Neuronal stem cell (in vitro differentiated cells): ENCODE results near the gene RIT2.

ENCODE experiments used
- DNase-seq: peaks from one replicate; pipeline ENCODE4 v3.0.0-alpha.2; 2013; ENCODE audit warnings: low spot score
- H2AFZ ChIP-seq: one replicate; pipeline ENCODE4 v1.6.1; 2013; ENCODE audit warnings: mild to moderate bottlenecking, low read length, inconsistent platforms
- H2AK5ac ChIP-seq: 2 replicates; pipeline ENCODE4 v1.6.1; 2013; ENCODE audit warnings: low read depth, mild to moderate bottlenecking, inconsistent platforms, low read length, moderate library complexity, mixed read lengths
- H2BK120ac ChIP-seq: 2 replicates; pipeline ENCODE4 v1.6.1; 2013; ENCODE audit warnings: low read depth, mild to moderate bottlenecking, inconsistent platforms, low read length, moderate library complexity, mixed read lengths
- H2BK12ac ChIP-seq: one replicate; pipeline ENCODE4 v1.6.1; 2013; ENCODE audit warnings: low read length, inconsistent platforms
- H2BK15ac ChIP-seq: 2 replicates; pipeline ENCODE4 v1.6.1; 2013; ENCODE audit warnings: mild to moderate bottlenecking, low read length, inconsistent platforms, mixed read lengths
- H2BK5ac ChIP-seq: one replicate; pipeline ENCODE4 v1.6.1; 2013; ENCODE audit warnings: inconsistent platforms, mild to moderate bottlenecking, low read length, moderate library complexity
- H3K14ac ChIP-seq: one replicate; pipeline ENCODE4 v1.6.1; 2013; ENCODE audit warnings: low read length, inconsistent platforms
- H3K18ac ChIP-seq: 2 replicates; pipeline ENCODE4 v1.6.1; 2013; ENCODE audit warnings: low read length, inconsistent platforms
- H3K23ac ChIP-seq: 2 replicates; pipeline ENCODE4 v1.6.1; 2013; ENCODE audit warnings: low read depth, mild to moderate bottlenecking, mixed read lengths, low read length, inconsistent platforms; ENCODE audit not compliant: poor library complexity
- H3K27ac ChIP-seq: replicated peaks from 3 replicates; pipeline ENCODE4 v1.5.1; 2013; ENCODE audit warnings: low read length, inconsistent platforms
- H3K27me3 ChIP-seq, 3 experiments: 2 replicates each; pipeline ENCODE4 v1.6.1; 2013; ENCODE audit warnings: low read length in 3 of 3, mild to moderate bottlenecking in 2 of 3, inconsistent platforms in 1 of 3, low read depth in 1 of 3, mixed read lengths in 1 of 3, moderate library complexity in 1 of 3; ENCODE audit not compliant: control insufficient read depth in 3 of 3, insufficient read depth in 3 of 3
- H3K36me3 ChIP-seq, 2 donors: replicated peaks in 1 of 2; 2 replicates each; pipeline ENCODE4 v1.6.1; 2013; ENCODE audit warnings: low read length in 2 of 2; ENCODE audit not compliant: control insufficient read depth in 2 of 2, insufficient read depth in 2 of 2
- H3K4ac ChIP-seq: 2 replicates; pipeline ENCODE4 v1.6.1; 2013; ENCODE audit warnings: inconsistent platforms, mild to moderate bottlenecking, low read length, moderate library complexity
- H3K4me1 ChIP-seq, 2 donors: 1 replicate in 1 of 2; 2 replicates in 1 of 2; pipeline ENCODE4 v1.6.1; 2013; ENCODE audit warnings: low read length in 2 of 2, low read depth in 1 of 2; ENCODE audit not compliant: control insufficient read depth in 2 of 2, insufficient read depth in 1 of 2
- H3K4me2 ChIP-seq: one replicate; pipeline ENCODE4 v1.6.1; 2013; ENCODE audit warnings: mild to moderate bottlenecking, low read length, inconsistent platforms; ENCODE audit not compliant: insufficient read depth, poor library complexity, severe bottlenecking
- H3K4me3 ChIP-seq, 2 donors: 2 replicates each; pipeline ENCODE4 v1.5.1; 2013; ENCODE audit warnings: low read length in 2 of 2, mild to moderate bottlenecking in 2 of 2, inconsistent platforms in 1 of 2, moderate library complexity in 1 of 2
- H3K79me1 ChIP-seq: one replicate; pipeline ENCODE4 v1.6.1; 2013; ENCODE audit warnings: low read depth, mild to moderate bottlenecking, inconsistent platforms, low read length, moderate library complexity
- H3K9ac ChIP-seq: one replicate; pipeline ENCODE4 v1.6.1; 2013; ENCODE audit warnings: mild to moderate bottlenecking, low read depth, low read length, inconsistent platforms; ENCODE audit not compliant: poor library complexity
- H3K9me3 ChIP-seq, 2 donors: replicated peaks in 1 of 2; 2 replicates each; pipeline versions ENCODE3 to v1.6.1; 2013; ENCODE audit warnings: low read length in 2 of 2, mild to moderate bottlenecking in 2 of 2, inconsistent platforms in 1 of 2, low read depth in 1 of 2, mixed read lengths in 1 of 2, moderate library complexity in 1 of 2; ENCODE audit not compliant: control insufficient read depth in 2 of 2, insufficient read depth in 1 of 2
- H4K8ac ChIP-seq: one replicate; pipeline ENCODE4 v1.6.1; 2013; ENCODE audit warnings: low read depth, mild to moderate bottlenecking, inconsistent platforms, low read length, moderate library complexity
- H4K91ac ChIP-seq: one replicate; pipeline ENCODE4 v1.6.1; 2013; ENCODE audit warnings: low read length, low read depth, mild to moderate bottlenecking, inconsistent platforms; ENCODE audit not compliant: poor library complexity
- WGBS, 2 donors: extraction: QIAGEN DNeasy Blood & Tissue Kit; methylation state at CpG; one replicate each; pipeline ENCODE4 v1.1.7; 2013; ENCODE audit warnings: missing lambda C conversion rate in 2 of 2, mixed read lengths in 1 of 2; ENCODE audit not compliant: insufficient read length in 2 of 2, insufficient replicate concordance in 1 of 2; ENCODE audit errors: extremely low coverage in 2 of 2; 5-methylcytosine and 5-hydroxymethylcytosine counted together

Gene RIT2

GRCh38 chr18:43040281-43040680 is 75.2 kb downstream of the RIT2 start:
- WGBS, 2 donors, result no CpG with 5 or more reads among the region's 2 CpGs
- no peak for DNase-seq
- no peaks in the 10 kb centered on the region for H3K4me1 ChIP-seq

GRCh38 chr18:43034683-43035500 is 80.6 kb downstream of the RIT2 start:
- H2BK15ac ChIP-seq, result no peak overlapping the region
- H3K23ac ChIP-seq, result no peak overlapping the region
- H4K91ac ChIP-seq, result no peak overlapping the region
- no peak overlapping the region for H4K8ac ChIP-seq
- no peak for DNase-seq
- no peak overlapping the region for H2AFZ ChIP-seq
- no peak overlapping the region for H3K27ac ChIP-seq
- no peak overlapping the region for H3K9ac ChIP-seq
- no peak overlapping the region for H3K4me2 ChIP-seq
- no peak overlapping the region for H2AK5ac ChIP-seq
- no CpG with 5 or more reads among the region's 2 CpGs for WGBS, 2 donors
- no peak overlapping the region for H3K4ac ChIP-seq
- H3K4me1 ChIP-seq, result peaks cover 0 to 3% of the 10 kb centered on the region in 2 donors
- H2BK5ac ChIP-seq, result no peak overlapping the region
- H3K4me3 ChIP-seq, result no peak overlapping the region
- H3K27me3 ChIP-seq, result no peaks in the 10 kb centered on the region
- no peak overlapping the region for H3K18ac ChIP-seq
- H3K14ac ChIP-seq, result no peak overlapping the region
- no peak overlapping the region for H2BK120ac ChIP-seq
- H2BK12ac ChIP-seq, result no peak overlapping the region
- H3K9me3 ChIP-seq, result no peaks in the 10 kb centered on the region
- H3K36me3 ChIP-seq, result no peaks in the 10 kb centered on the region
- no peaks in the 10 kb centered on the region for H3K79me1 ChIP-seq

More at GRCh38 chr18:43040281-43040680, 75.2 kb downstream of the RIT2 start:
- Histone ChIP-seq H3K4me2 (no peak overlapping the region), H4K91ac (no peak overlapping the region), H3K27me3 (no peaks in the 10 kb centered on the region), H2BK5ac (no peak overlapping the region), H3K23ac (no peak overlapping the region), H3K36me3 (no peaks in the 10 kb centered on the region), H2BK120ac (no peak overlapping the region), H2AK5ac (no peak overlapping the region), H2BK15ac (no peak overlapping the region), H3K79me1 (no peaks in the 10 kb centered on the region), H3K9me3 (no peaks in the 10 kb centered on the region), H3K18ac (no peak overlapping the region), H3K4me3 (no peak overlapping the region), H3K4ac (no peak overlapping the region), H2AFZ (no peak overlapping the region), H3K14ac (no peak overlapping the region), H2BK12ac (no peak overlapping the region), H3K27ac (no peak overlapping the region), H4K8ac (no peak overlapping the region), H3K9ac (no peak overlapping the region)

- Histone ChIP-seq H3K14ac (no peak overlapping the region), H2BK12ac (no peak overlapping the region), H3K4me1 (peaks cover 0 to 3% of the 10 kb centered on the region in 2 donors), H3K4me3 (no peak overlapping the region), H2AFZ (peak overlapping the region; percentile 18), H2BK15ac (no peak overlapping the region), H2AK5ac (no peak overlapping the region), H3K23ac (no peak overlapping the region), H3K4me2 (no peak overlapping the region), H2BK5ac (no peak overlapping the region), H4K8ac (no peak overlapping the region), H3K79me1 (no peaks in the 10 kb centered on the region), H3K27me3 (no peaks in the 10 kb centered on the region), H3K9me3 (no peaks in the 10 kb centered on the region), H3K27ac (no peak overlapping the region), H3K18ac (no peak overlapping the region), H4K91ac (no peak overlapping the region), H3K9ac (no peak overlapping the region), H2BK120ac (no peak overlapping the region), H3K36me3 (no peaks in the 10 kb centered on the region), H3K4ac (no peak overlapping the region)
- no peak for DNase-seq
- WGBS, 2 donors, result no CpG with 5 or more reads among the region's 1 CpG
Measured at GRCh38 chr18:43031169-43031568, 84.3 kb downstream of the RIT2 start.

- Histone ChIP-seq H3K9ac (no peak overlapping the region), H3K9me3 (no peaks in the 10 kb centered on the region), H2AFZ (no peak overlapping the region), H2AK5ac (no peak overlapping the region), H3K4me2 (no peak overlapping the region), H3K23ac (no peak overlapping the region), H3K79me1 (no peaks in the 10 kb centered on the region), H2BK15ac (no peak overlapping the region), H3K4me1 (no peaks in the 10 kb centered on the region), H3K4me3 (no peak overlapping the region), H4K91ac (no peak overlapping the region), H3K36me3 (no peaks in the 10 kb centered on the region), H2BK120ac (no peak overlapping the region), H3K27ac (no peak overlapping the region), H3K14ac (no peak overlapping the region), H2BK5ac (no peak overlapping the region), H3K27me3 (no peaks in the 10 kb centered on the region), H2BK12ac (no peak overlapping the region), H3K4ac (no peak overlapping the region), H4K8ac (no peak overlapping the region), H3K18ac (no peak overlapping the region)
- no peak for DNase-seq
Measured at GRCh38 chr18:43029414-43029813, 86.1 kb downstream of the RIT2 start.
